ENCODE measurements around the gene MRPS26. TPM values are rescaled to one million over a fixed set of nuclear protein-coding genes. Genes with fewer than 3 reads are reported as not detected.
A peak's percentile ranks its signal among the peaks of the same experiment; 100 is the strongest.

MRPS26 gene
- total RNA-seq, 1 experiment from 2014 or later: 95.0 TPM

- no peak overlapping the region for H3K4me3 ChIP-seq (ENCODE audit: low read depth, low read length)
- Mint-ChIP-seq H3K4me3 (ENCODE audit: unreplicated experiment) (no peak overlapping the region), H3K9me3 (ENCODE audit: unreplicated experiment) (no peaks in the 10 kb centered on the region), H3K27me3 (ENCODE audit: insufficient read depth, unreplicated experiment) (no peaks in the 10 kb centered on the region), H3K27ac (ENCODE audit: unreplicated experiment) (no peak overlapping the region), H3K36me3 (ENCODE audit: insufficient read depth, unreplicated experiment) (peaks cover 21% of the 10 kb centered on the region), H3K4me1 (ENCODE audit: low read depth, unreplicated experiment) (no peaks in the 10 kb centered on the region)
- no peaks in the 10 kb centered on the region; the same call in 1 of the 2 replicates for H3K36me3 ChIP-seq (ENCODE audit: control insufficient read depth, insufficient read depth, low read length)
- no peaks in the 10 kb centered on the region for H3K9me3 ChIP-seq
- no peaks in the 10 kb centered on the region for H3K27me3 ChIP-seq (replicated peaks; ENCODE audit: control insufficient read depth, insufficient read depth, low read length)
- no TSS peak for BruUV-seq (replicated peaks)
- TF ChIP-seq CTCF (IDR thresholded peaks at IDR 0.05; ENCODE audit: insufficient read depth in 1 of 2, low read depth in 1 of 2, low read length in 1 of 2, severe bottlenecking in 1 of 2, unreplicated experiment in 1 of 2): peak; percentile 51 to 60
- no peaks in the 10 kb centered on the region for H3K4me1 ChIP-seq
- ChIA-PET POLR2A (interaction anchor here (0.7 to 1.0 kb wide), 2 partner anchors 77 to 94 kb away, joined by 3 to 5 read pairs; no protein-coding TSS in a partner anchor), CTCF (interaction anchor here (0.6 to 2.4 kb wide), 13 partner anchors 16 to 249 kb away, joined by 3 to 26 read pairs (median 5); no protein-coding TSS in a partner anchor)
- peak in 1 of 2 experiments; percentile 60 for DNase-seq
- intact Hi-C loops (cut with micrococcal nuclease; ENCODE audit: unreplicated experiment): loop anchor here (1.0 to 2.0 kb wide), 3 partner anchors 87 to 245 kb away; partner anchors contain the start of gene PTPRA
Measured at GRCh38 chr20:3000852-3001523, 44.9 kb upstream of the MRPS26 start.

- Histone ChIP-seq H3K36me3 (ENCODE audit: control insufficient read depth, insufficient read depth, low read length) (no peaks in the 10 kb centered on the region; the same call in none of the 2 replicates), H3K27me3 (replicated peaks; ENCODE audit: control insufficient read depth, insufficient read depth, low read length) (no peaks in the 10 kb centered on the region), H3K9me3 (no peaks in the 10 kb centered on the region), H3K4me1 (no peaks in the 10 kb centered on the region), H3K4me3 (ENCODE audit: low read depth, low read length) (no peak overlapping the region)
- BruUV-seq (replicated peaks): no TSS peak
- H3K27ac Mint-ChIP-seq (ENCODE audit: unreplicated experiment): no peak overlapping the region
- ChIA-PET POLR2A (no interaction called here), CTCF (interaction anchor here (0.6 kb wide), 1 partner anchor 91 kb away, joined by 4 read pairs; no protein-coding TSS in a partner anchor)
- H3K27me3 Mint-ChIP-seq (ENCODE audit: insufficient read depth, unreplicated experiment): no peaks in the 10 kb centered on the region
- DNase-seq: no peak
- intact Hi-C loops (cut with micrococcal nuclease; ENCODE audit: unreplicated experiment): no loop called here
- H3K9me3 Mint-ChIP-seq (ENCODE audit: unreplicated experiment): no peaks in the 10 kb centered on the region
- no peak for TF ChIP-seq CTCF (IDR thresholded peaks at IDR 0.05; ENCODE audit: insufficient read depth in 1 of 2, low read depth in 1 of 2, low read length in 1 of 2, severe bottlenecking in 1 of 2, unreplicated experiment in 1 of 2)
- no peaks in the 10 kb centered on the region for H3K4me1 Mint-ChIP-seq (ENCODE audit: low read depth, unreplicated experiment)
- no peak overlapping the region for H3K4me3 Mint-ChIP-seq (ENCODE audit: unreplicated experiment)
- peaks cover 26% of the 10 kb centered on the region for H3K36me3 Mint-ChIP-seq (ENCODE audit: insufficient read depth, unreplicated experiment)
Measured at GRCh38 chr20:3003416-3003815, 42.4 kb upstream of the MRPS26 start.

- Mint-ChIP-seq H3K36me3 (ENCODE audit: insufficient read depth, unreplicated experiment) (peaks cover 32% of the 10 kb centered on the region), H3K4me1 (ENCODE audit: low read depth, unreplicated experiment) (peaks cover 6% of the 10 kb centered on the region), H3K27ac (ENCODE audit: unreplicated experiment) (peak overlapping the region; percentile 10), H3K4me3 (ENCODE audit: unreplicated experiment) (no peak overlapping the region), H3K9me3 (ENCODE audit: unreplicated experiment) (no peaks in the 10 kb centered on the region), H3K27me3 (ENCODE audit: insufficient read depth, unreplicated experiment) (no peaks in the 10 kb centered on the region)
- no peaks in the 10 kb centered on the region for H3K4me1 ChIP-seq
- no peak for DNase-seq
- H3K27me3 ChIP-seq (replicated peaks; ENCODE audit: control insufficient read depth, insufficient read depth, low read length): no peaks in the 10 kb centered on the region
- peaks cover 1% of the 10 kb centered on the region; the same call in 1 of the 2 replicates for H3K36me3 ChIP-seq (ENCODE audit: control insufficient read depth, insufficient read depth, low read length)
- POLR2A ChIA-PET: no interaction called here
- intact Hi-C loops (cut with micrococcal nuclease; ENCODE audit: unreplicated experiment): no loop called here
- H3K9me3 ChIP-seq: no peaks in the 10 kb centered on the region
- TF ChIP-seq CTCF (IDR thresholded peaks at IDR 0.05; ENCODE audit: insufficient read depth in 1 of 2, low read depth in 1 of 2, low read length in 1 of 2, severe bottlenecking in 1 of 2, unreplicated experiment in 1 of 2): no peak
- H3K4me3 ChIP-seq (ENCODE audit: low read depth, low read length): no peak overlapping the region
- CTCF ChIA-PET: no interaction called here
- no TSS peak for BruUV-seq (replicated peaks)
Measured at GRCh38 chr20:3010985-3011723, 34.7 kb upstream of the MRPS26 start.
